Body of pancreas (tissue), 4 donors: ENCODE results near the gene SLC39A1. TPM values are rescaled to one million over a fixed set of nuclear protein-coding genes. Genes with fewer than 3 reads are reported as not detected.

Experiments used
- ATAC-seq: fragments of 150-250 bp; one replicate; pipeline ENCODE4 v1.9.1; 2016
- DNase-seq, 4 donors: peaks; one replicate each; pipeline ENCODE4 v3.0.0-alpha.2; 2019
- H3K27ac ChIP-seq, 4 donors: fragments of 200-600 bp; sonication (generic); 1 replicate in 3 of 4; 2 replicates in 1 of 4; pipeline versions ENCODE4 v1.5.1 to v1.6.1; 2016 to 2019; ENCODE audit warnings: mild to moderate bottlenecking in 1 of 4, mixed read lengths in 1 of 4, moderate library complexity in 1 of 4
- H3K27me3 ChIP-seq, 2 donors: fragments of 200-600 bp; sonication (generic); one replicate each; pipeline ENCODE4 v1.6.0; 2016; ENCODE audit warnings: mild to moderate bottlenecking in 1 of 2
- H3K36me3 ChIP-seq, 2 donors: fragments of 200-600 bp; sonication (generic); replicated peaks in 1 of 2; 2 replicates each; pipeline ENCODE4 v1.5.1; 2016; ENCODE audit warnings: low read depth in 2 of 2; ENCODE audit not compliant: insufficient read depth in 1 of 2
- H3K4me1 ChIP-seq: fragments of 200-600 bp; sonication (generic); one replicate; pipeline ENCODE4 v1.6.0; 2016
- H3K4me3 ChIP-seq, 2 donors: fragments of 200-600 bp; sonication (generic); 1 replicate in 1 of 2; 2 replicates in 1 of 2; pipeline ENCODE4 v1.5.1; 2016 to 2019
- H3K9me3 ChIP-seq, 3 donors: fragments of 200-600 bp; sonication (generic); 1 replicate in 2 of 3; 2 replicates in 1 of 3; pipeline ENCODE4 v1.5.1; 2016
- CTCF ChIP-seq, 7 experiments: fragments of 450-650 bp in 4 of 7; fragments of 200-600 bp in 3 of 7; sonication (generic) in 3 of 7; IDR thresholded peaks; one replicate each; pipeline ENCODE4 v1.5.1; 2016 to 2019; ENCODE audit warnings: antibody characterized with exemption in 7 of 7
- POLR2A ChIP-seq, 3 donors: fragments of 450-650 bp; IDR thresholded peaks; one replicate each; pipeline ENCODE4 v1.6.1; 2016; ENCODE audit warnings: antibody characterized with exemption in 3 of 3, mild to moderate bottlenecking in 2 of 3
- WGBS, 2 donors: methylation state at CpG; one replicate each; pipeline ENCODE4 v1.1.5; 2017; 5-methylcytosine and 5-hydroxymethylcytosine counted together
- intact Hi-C: fragments of 100-400 bp; cut with DNase I; formaldehyde crosslinking; loops from one replicate; pipeline ENCODE4 v1.15.1; 2023
- total RNA-seq, 2 donors: library from RNA; depleted of rRNA; stranded (reverse); fragments of >200 nt; gene quantifications; one replicate each; pipeline ENCODE4 v1.1.0, GENCODE V29; 2016

The SLC39A1 gene
- total RNA-seq, 2 donors from 2014 or later, result 30.7 to 35.5 TPM

DNA sequence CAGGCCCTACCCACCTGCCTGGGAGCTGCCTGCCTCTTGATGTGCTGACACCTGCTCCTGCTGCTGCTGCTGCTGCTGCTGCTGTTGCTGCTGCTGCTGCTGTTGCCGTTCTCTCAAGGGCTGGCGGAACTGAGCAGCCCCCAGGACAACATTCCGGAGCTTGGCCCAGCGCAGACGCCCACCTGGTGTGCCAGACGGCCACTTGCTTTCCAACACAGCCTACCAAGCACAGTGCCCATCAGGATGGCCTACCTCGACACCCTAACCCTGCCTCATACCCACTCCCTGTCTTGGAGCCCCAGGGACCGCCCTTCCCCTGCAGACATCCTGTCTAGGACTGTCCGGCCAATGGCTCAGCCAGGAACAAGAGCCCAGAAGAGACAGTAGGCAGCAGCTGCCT is 28.6 kb downstream of the SLC39A1 start:
- no peaks in the 10 kb centered on the region for H3K27me3 ChIP-seq
- 95 to 97% methylated on average over 7 to 9 of the region's 9 CpGs for WGBS, 2 donors
- H3K9me3 ChIP-seq, result no peaks in the 10 kb centered on the region
- no peaks in the 10 kb centered on the region for H3K4me1 ChIP-seq
- DNase-seq (no peak), ATAC-seq (no peak)
- intact Hi-C loops, result no loop called here
- H3K36me3 ChIP-seq, result peaks cover 5 to 31% of the 10 kb centered on the region in 2 donors
- no peak for TF ChIP-seq CTCF (IDR thresholded peaks at IDR 0.05)
- no peak for TF ChIP-seq POLR2A (IDR thresholded peaks at IDR 0.05)
- H3K4me3 ChIP-seq, result no peak overlapping the region
- no peak overlapping the region for H3K27ac ChIP-seq

- no peaks in the 10 kb centered on the region for H3K9me3 ChIP-seq
- DNase-seq (no peak), ATAC-seq (no peak)
- no peak overlapping the region for H3K4me3 ChIP-seq
- WGBS, 2 donors, result 89 to 94% methylated on average over 11 of the region's 11 CpGs
- H3K27ac ChIP-seq, result no peak overlapping the region
- H3K27me3 ChIP-seq, result no peaks in the 10 kb centered on the region
- no peaks in the 10 kb centered on the region for H3K4me1 ChIP-seq
- intact Hi-C loops, result no loop called here
- no peak for TF ChIP-seq POLR2A (IDR thresholded peaks at IDR 0.05)
- TF ChIP-seq CTCF (IDR thresholded peaks at IDR 0.05), result no peak
- peaks cover 5 to 30% of the 10 kb centered on the region in 2 donors for H3K36me3 ChIP-seq
Measured at GRCh38 chr1:153933955-153934354, 29.4 kb downstream of the SLC39A1 start.

DNA sequence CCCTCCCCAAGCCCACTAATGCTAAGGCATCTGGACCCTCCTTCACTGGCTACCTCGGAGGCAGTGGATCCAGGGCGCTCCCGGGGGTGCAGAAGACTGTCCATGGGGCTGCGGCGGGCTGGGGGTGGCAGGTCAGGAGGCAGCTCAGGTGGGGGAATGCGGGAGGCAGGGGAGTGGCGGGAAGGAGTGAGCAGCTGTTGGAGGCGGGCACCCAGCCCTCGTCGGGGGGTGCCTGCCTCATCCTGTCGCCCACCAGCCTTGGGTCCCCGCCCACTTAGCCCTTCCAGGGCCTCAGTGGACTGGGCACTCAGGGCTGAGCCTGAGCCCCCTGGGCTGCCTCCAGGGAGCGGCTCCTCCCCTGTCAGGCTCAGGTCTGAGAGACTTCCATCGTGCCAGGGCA is 29.9 kb downstream of the SLC39A1 start:
- Histone ChIP-seq H3K36me3 (peaks cover 5 to 30% of the 10 kb centered on the region in 2 donors), H3K4me1 (no peaks in the 10 kb centered on the region), H3K27me3 (no peaks in the 10 kb centered on the region), H3K4me3 (no peak overlapping the region), H3K27ac (no peak overlapping the region), H3K9me3 (no peaks in the 10 kb centered on the region)
- DNase-seq, result no peak
- 89% methylated on average over 14 of the region's 14 CpGs; no CpG with 5 or more reads in 1 of the 2 donors for WGBS, 2 donors
- intact Hi-C loops, result no loop called here
- no peak for ATAC-seq
- TF ChIP-seq CTCF (IDR thresholded peaks at IDR 0.05), result no peak
- no peak for TF ChIP-seq POLR2A (IDR thresholded peaks at IDR 0.05)

GRCh38 chr1:153932156-153933131 is 30.9 kb downstream of the SLC39A1 start:
- Histone ChIP-seq H3K27me3 (no peaks in the 10 kb centered on the region), H3K4me3 (no peak overlapping the region), H3K4me1 (no peaks in the 10 kb centered on the region), H3K9me3 (no peaks in the 10 kb centered on the region), H3K36me3 (peaks cover 5 to 28% of the 10 kb centered on the region in 2 donors), H3K27ac (no peak overlapping the region)
- no peak for DNase-seq
- TF ChIP-seq CTCF (IDR thresholded peaks at IDR 0.05) (no peak), POLR2A (IDR thresholded peaks at IDR 0.05) (no peak)
- intact Hi-C loops, result no loop called here
- WGBS, 2 donors, result 94 to 96% methylated on average over 6 to 18 of the region's 18 CpGs
- ATAC-seq, result no peak
